ENCODE results near the gene EYS.
A peak's percentile ranks its signal among the peaks of the same experiment; 100 is the strongest.

Gene EYS

DNA sequence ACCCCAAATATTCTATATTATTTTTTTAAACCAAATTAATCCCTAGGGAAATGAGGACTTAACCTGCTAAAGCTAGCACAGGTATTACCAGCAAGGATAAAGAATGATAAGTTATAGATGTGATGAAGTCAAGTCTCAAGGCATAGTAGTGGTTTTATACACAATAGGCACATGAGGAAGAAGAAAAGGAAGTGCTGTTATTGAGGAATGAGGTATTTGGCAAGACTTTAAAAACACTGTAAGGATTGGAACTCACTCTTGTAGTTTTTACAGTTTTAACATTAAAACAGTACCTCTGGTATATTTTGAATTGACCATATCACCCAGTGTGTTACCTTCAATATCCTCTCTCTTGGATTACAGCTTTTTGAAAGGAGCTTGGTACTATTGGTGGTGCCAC lies 2016.8 kb downstream of the EYS start:
- DNase-seq (ENCODE audit: low spot score) (no peak), ATAC-seq (ENCODE audit: low read depth) (no peak)
- Histone ChIP-seq H3K4me3 (ENCODE audit: severe bottlenecking) (no peak overlapping the region), H3K9me3 (ENCODE audit: severe bottlenecking) (no peaks in the 10 kb centered on the region), H3K27me3 (ENCODE audit: insufficient read depth, poor library complexity, severe bottlenecking) (no peaks in the 10 kb centered on the region), H3K27ac (ENCODE audit: poor library complexity, severe bottlenecking) (no peak overlapping the region), H3K4me1 (ENCODE audit: insufficient read depth, poor library complexity, severe bottlenecking) (no peaks in the 10 kb centered on the region), H3K36me3 (ENCODE audit: low read depth) (peaks cover 27% of the 10 kb centered on the region)
- TF ChIP-seq, protein P1, sequence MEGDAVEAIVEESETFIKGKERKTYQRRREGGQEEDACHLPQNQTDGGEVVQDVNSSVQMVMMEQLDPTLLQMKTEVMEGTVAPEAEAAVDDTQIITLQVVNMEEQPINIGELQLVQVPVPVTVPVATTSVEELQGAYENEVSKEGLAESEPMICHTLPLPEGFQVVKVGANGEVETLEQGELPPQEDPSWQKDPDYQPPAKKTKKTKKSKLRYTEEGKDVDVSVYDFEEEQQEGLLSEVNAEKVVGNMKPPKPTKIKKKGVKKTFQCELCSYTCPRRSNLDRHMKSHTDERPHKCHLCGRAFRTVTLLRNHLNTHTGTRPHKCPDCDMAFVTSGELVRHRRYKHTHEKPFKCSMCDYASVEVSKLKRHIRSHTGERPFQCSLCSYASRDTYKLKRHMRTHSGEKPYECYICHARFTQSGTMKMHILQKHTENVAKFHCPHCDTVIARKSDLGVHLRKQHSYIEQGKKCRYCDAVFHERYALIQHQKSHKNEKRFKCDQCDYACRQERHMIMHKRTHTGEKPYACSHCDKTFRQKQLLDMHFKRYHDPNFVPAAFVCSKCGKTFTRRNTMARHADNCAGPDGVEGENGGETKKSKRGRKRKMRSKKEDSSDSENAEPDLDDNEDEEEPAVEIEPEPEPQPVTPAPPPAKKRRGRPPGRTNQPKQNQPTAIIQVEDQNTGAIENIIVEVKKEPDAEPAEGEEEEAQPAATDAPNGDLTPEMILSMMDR (IDR thresholded peaks at IDR 0.05; ENCODE audit: poor library complexity, severe bottlenecking): no peak

DNA sequence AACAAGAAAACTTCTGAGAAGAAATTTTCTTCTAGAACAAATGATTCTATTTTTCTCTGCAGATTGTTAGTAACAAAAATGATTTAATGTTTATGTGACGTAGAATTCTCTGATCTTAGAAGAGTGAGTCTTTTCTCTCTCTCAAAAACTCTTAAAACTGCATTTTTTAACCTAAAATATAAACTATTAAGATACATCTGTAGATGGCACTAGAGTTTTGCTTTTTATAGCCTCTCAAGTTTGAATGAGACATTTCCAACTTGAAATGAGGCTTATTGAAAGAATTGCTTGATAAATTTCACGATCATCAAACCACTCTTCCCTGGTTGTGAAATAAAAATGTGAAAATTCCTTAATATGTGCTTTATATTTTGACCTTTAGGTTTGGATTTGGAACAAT lies 2017.6 kb downstream of the EYS start:
- no peak for DNase-seq (ENCODE audit: low spot score)
- no peak overlapping the region for H3K27ac ChIP-seq (ENCODE audit: poor library complexity, severe bottlenecking)
- no peaks in the 10 kb centered on the region for H3K9me3 ChIP-seq (ENCODE audit: severe bottlenecking)
- H3K4me1 ChIP-seq (ENCODE audit: insufficient read depth, poor library complexity, severe bottlenecking): no peaks in the 10 kb centered on the region
- no peak for ATAC-seq (ENCODE audit: low read depth)
- H3K4me3 ChIP-seq (ENCODE audit: severe bottlenecking): no peak overlapping the region
- TF ChIP-seq, protein P1 (IDR thresholded peaks at IDR 0.05; ENCODE audit: poor library complexity, severe bottlenecking): peak; percentile 38
- peaks cover 33% of the 10 kb centered on the region for H3K36me3 ChIP-seq (ENCODE audit: low read depth)
- H3K27me3 ChIP-seq (ENCODE audit: insufficient read depth, poor library complexity, severe bottlenecking): no peaks in the 10 kb centered on the region

DNA sequence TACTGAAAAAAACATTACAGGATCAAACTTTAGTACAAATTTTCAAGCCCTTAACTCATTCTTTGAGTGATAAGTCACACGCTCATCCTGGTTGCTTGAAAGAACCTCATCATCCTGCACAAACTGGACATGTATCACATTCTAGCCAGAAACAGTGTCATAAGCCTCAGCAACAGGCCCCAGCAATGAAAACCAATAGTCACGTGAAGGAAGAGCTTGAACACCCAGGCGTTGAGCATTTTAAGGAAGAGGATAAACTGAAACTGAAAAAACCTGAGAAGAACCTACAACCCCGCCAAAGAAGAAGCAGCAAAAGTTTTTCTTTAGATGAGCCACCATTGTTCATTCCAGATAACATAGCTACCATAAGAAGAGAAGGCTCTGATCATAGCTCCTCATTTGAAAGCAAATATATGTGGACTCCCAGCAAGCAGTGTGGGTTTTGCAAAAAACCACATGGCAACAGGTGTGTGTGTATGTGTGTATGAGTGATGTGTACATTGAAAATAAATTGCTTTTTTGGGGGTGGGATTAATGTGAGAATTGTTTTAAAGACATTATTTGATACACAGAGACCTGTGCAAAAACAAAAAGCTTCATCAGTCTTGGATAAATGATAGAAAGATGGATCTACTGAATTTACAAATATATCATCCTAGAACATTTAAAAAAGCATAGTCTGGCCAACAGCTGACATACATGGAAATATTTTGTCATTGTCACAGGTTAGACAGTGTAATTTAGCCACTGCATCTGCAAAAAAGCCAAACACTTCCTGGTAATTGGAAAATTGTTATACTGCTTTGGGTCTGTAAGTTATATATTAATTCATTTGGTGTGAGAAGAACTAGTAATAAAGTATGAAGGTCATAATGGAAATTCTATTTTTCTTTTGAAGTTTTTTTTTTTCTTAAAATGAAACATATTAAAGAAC lies 2021.3 kb downstream of the EYS start:
- no peak for ATAC-seq (ENCODE audit: low read depth)
- H3K27me3 ChIP-seq (ENCODE audit: insufficient read depth, poor library complexity, severe bottlenecking): no peaks in the 10 kb centered on the region
- H3K4me1 ChIP-seq (ENCODE audit: insufficient read depth, poor library complexity, severe bottlenecking): no peaks in the 10 kb centered on the region
- peaks cover 26% of the 10 kb centered on the region for H3K36me3 ChIP-seq (ENCODE audit: low read depth)
- no peak overlapping the region for H3K4me3 ChIP-seq (ENCODE audit: severe bottlenecking)
- DNase-seq (ENCODE audit: low spot score): no peak
- H3K9me3 ChIP-seq (ENCODE audit: severe bottlenecking): no peaks in the 10 kb centered on the region
- no peak overlapping the region for H3K27ac ChIP-seq (ENCODE audit: poor library complexity, severe bottlenecking)
- TF ChIP-seq, protein P1 (IDR thresholded peaks at IDR 0.05; ENCODE audit: poor library complexity, severe bottlenecking): no peak

- Histone ChIP-seq H3K27ac (ENCODE audit: poor library complexity, severe bottlenecking) (no peak overlapping the region), H3K4me1 (ENCODE audit: insufficient read depth, poor library complexity, severe bottlenecking) (no peaks in the 10 kb centered on the region), H3K4me3 (ENCODE audit: severe bottlenecking) (no peak overlapping the region), H3K36me3 (ENCODE audit: low read depth) (peaks cover 34% of the 10 kb centered on the region), H3K27me3 (ENCODE audit: insufficient read depth, poor library complexity, severe bottlenecking) (no peaks in the 10 kb centered on the region), H3K9me3 (ENCODE audit: severe bottlenecking) (no peaks in the 10 kb centered on the region)
- TF ChIP-seq, protein P1 (IDR thresholded peaks at IDR 0.05; ENCODE audit: poor library complexity, severe bottlenecking): no peak
- DNase-seq (ENCODE audit: low spot score) (no peak), ATAC-seq (ENCODE audit: low read depth) (no peak)
Measured at GRCh38 chr6:63683071-63683603, 2023.9 kb downstream of the EYS start.

DNA sequence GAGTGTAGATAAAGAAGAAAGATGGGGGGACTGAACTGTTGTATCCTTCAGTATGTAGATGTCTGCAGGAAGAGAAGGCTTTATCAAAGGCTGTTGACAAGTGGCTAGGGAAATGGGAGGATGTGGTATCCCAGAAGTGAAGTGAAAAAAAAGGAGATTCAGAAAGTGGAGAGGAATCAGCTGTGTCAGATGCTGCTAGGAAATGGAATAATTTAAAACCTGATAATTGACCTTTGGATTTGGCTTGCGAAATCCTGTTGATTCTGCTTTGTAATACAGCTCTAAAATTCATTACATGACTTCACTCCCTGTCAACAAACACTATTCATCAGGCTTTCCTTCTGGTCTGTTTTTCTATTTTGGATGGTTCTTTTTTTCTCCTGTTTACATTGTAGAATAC lies 2029.7 kb downstream of the EYS start:
- no peak overlapping the region for H3K4me3 ChIP-seq (ENCODE audit: severe bottlenecking)
- peaks cover 9% of the 10 kb centered on the region; the same call in 1 of the 2 replicates for H3K36me3 ChIP-seq (ENCODE audit: low read depth)
- no peaks in the 10 kb centered on the region for H3K4me1 ChIP-seq (ENCODE audit: insufficient read depth, poor library complexity, severe bottlenecking)
- no peak overlapping the region for H3K27ac ChIP-seq (ENCODE audit: poor library complexity, severe bottlenecking)
- DNase-seq (ENCODE audit: low spot score) (no peak), ATAC-seq (ENCODE audit: low read depth) (no peak)
- TF ChIP-seq, protein P1 (IDR thresholded peaks at IDR 0.05; ENCODE audit: poor library complexity, severe bottlenecking): no peak
- H3K9me3 ChIP-seq (ENCODE audit: severe bottlenecking): no peaks in the 10 kb centered on the region
- H3K27me3 ChIP-seq (ENCODE audit: insufficient read depth, poor library complexity, severe bottlenecking): no peaks in the 10 kb centered on the region

Data from RWPE2 (cell line).